ENCODE measurements around the gene GSG1.
"Not testable (repeated sequence)": the region's sequence is repeated elsewhere in the genome, so short reads cannot be mapped to it uniquely, and the experiment has no call there.

Gene GSG1

DNA sequence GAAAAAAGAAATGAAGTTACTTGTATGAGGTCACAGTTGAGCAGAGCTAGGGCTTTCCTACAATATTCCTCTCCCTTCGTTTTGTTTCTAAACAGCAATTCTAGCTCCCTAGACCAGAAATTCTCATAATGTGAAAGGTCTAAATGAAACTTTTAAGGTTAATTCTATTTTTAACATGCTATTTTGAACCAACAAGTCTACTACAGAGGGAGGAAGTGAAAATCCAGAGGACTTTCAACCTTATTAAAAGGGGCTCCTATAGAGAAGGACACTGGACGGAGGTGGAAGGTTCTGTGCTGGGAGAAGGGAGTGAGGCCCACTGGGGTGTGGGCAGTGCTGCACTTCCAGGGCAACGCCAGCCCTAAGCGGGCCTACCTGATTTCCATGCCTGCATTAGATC, 13.4 kb downstream of the GSG1 start:
- no peak for ATAC-seq

DNA sequence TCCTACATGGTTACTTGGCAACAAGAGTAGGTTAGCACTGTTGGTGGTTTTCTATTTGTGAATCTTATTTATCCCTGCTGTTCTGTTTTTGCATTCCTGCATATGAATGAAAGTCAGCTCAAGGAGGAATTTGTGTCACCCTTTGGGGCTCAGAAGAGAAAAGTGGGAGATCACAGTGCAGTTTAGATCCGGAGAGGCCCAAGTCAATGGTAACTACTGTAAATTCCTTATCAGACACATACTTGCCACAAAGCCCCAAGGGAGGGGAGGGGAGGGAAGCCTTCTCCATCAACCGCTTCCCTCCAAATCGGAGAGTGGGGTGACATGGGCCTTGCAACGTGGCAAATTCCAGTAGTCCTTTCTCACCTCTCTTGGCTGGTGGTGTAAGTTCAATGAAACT, 15.0 kb downstream of the GSG1 start:
- ATAC-seq, result no peak

DNA sequence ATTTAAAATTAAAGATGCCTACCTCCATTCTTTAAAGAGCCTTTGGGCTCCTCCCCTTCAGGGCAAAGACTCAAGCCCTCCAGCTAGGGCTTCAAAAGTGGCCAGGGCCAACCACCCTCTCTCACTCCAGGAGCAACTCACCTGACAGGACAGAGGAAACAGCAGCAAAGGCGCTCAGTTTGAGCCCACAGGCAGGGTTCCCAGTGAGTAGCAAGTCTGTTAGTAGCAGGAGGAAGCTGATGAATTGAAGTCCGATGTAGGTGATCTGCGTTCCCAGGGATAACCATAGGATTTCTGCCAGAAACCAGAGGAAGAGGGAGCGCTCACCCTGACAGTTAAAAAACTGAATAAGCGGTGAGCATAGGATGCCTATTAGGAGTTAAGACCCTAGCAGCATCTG, 15.7 kb downstream of the GSG1 start:
- ATAC-seq, result no peak

DNA sequence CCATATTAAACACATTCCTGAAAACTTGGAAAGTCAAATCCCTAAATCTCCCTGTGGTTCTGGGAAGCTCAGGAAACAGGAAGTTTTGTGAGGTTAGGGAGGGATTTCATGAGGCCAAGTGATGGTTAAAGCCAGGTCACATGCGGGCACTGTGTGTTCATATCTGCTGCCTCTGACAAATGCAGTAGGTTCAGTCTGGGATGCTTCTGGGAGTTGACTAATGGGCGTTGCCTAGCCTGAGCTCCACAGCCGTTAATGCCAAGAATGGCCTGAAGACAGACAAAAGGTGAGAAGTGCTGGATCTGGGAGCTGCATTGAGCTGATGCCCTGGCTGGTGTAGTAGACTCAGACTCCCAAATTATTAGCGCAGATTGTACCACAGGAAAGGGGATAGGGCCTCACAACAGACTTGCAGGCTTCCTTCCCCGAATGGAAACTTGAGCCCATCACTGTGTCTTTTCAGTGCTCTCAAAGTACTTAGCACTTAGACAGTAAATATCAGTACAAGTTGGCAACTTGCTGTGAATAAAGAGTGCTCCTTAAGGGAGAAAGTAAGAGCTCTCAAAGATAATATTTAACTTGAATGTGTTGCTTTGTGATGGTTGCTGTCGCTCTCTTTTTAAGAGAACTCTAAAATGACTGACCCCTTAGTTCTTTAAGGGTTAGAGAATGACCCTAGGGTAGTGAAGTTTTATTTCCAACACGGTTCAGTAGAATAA, 17.3 kb downstream of the GSG1 start:
- ATAC-seq, result no peak

DNA sequence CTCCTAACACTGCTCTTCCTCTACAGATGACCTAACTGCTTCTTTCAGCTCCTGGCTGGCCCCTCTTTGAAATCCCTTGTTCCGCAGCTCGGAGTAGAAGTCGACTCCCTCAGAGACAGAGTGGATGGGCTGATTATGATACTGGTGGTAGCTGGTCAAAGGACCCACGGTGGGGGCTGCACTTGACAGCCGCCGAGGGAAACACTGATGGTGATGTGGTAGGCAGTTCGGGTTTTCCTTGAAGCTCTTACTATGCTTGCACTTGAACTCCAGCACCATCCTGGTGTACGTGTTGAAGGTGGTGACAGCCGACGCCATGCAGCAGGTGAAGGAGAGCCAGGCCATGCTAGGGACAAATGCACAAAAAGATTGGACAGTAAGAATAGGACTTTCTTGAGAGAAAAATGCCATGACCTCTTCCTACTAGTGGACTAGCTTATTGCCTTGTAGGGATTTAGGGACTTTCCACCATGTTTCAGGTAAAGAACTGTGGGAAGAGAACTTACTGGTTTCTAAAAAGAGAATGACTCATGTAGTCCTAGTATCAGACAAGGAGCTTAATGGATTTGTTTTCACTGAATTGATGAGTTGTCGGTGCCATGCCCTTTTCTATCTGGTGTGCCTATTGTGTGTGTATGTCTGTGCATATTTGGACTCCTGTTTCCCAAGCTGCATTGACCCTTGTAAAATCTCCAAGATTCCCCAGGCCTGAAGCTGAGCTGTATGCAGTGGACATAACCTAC, 18.4 kb downstream of the GSG1 start:
- ATAC-seq, result no peak

DNA sequence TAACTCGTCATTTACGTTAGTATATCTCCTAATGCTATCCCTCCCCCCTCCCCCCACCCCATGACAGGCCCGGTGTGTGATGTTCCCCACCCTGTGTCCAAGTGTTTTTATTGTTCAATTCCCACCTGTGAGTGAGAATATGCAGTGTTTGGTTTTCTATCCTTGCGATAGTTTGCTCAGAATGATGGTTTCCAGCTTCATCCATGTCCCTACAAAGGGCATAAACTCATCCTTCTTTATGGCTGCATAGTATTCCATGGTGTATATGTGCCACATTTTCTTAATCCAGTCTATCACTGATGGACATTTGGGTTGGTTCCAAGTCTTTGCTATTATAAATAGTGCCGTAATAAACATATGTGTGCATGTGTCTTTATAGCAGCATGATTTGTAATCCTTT, 19.8 kb downstream of the GSG1 start:
- ATAC-seq, result not testable (repeated sequence)

DNA sequence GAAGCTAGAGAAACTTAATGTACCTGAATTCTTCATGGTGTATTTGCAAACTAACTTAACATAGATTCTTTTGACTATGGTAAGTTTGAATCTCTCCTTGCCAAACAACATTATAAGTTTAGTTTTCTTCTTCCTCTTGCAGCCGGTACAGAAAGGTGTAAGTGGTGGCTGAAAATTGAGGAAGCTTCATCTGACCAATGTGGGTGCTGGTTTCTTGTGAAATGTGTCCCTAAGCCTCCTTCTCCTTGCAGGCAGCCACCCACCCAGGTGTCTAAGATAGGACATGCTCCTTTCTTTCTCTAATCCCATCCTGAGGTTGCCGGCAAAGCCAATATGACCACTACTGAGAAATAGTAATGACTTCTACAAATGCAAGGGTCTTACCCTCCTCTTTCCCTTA, 20.6 kb downstream of the GSG1 start:
- ATAC-seq, result no peak

DNA sequence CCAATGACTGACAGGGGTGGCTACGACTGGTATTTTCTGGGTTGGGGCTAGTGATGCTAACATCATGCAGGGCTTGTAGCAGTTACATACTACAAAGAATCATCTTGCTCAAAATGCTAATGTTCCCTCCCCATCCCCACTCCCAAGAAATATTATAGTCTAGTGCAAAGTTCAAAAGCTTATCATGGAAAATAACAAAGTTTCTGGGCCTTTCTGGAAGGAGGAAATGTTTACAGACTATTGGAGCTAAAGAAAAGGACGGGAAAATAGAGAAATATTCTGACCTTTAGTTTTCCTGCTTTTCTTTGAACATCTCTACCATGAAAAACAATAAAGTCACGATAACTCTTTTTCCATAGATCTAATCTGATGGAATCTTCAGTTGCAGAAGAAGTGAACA, 23.2 kb downstream of the GSG1 start:
- no peak for ATAC-seq

DNA sequence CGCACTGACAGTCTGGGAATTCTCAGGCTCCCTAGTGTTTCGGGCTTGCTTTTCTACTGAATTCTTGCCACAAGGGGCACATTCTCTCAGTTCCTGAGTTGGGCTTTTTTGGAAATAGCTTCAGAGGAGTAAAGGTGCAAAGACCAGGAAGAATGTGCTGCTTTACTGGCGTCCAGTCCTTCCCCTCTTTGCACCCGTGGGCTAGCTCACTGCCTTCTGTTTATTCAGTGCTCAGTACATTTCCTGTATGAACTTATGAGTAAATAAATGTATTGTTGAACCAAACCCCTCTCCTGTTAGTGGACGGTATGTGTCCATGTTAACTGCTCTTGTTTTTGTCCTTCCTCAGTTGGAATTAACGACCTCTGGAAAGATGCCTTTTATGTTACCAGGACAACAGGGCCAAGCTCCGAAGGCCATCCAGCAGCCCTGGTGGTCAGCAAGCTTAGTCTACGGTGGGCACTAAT, 24.0 kb downstream of the GSG1 start:
- no peak for ATAC-seq

DNA sequence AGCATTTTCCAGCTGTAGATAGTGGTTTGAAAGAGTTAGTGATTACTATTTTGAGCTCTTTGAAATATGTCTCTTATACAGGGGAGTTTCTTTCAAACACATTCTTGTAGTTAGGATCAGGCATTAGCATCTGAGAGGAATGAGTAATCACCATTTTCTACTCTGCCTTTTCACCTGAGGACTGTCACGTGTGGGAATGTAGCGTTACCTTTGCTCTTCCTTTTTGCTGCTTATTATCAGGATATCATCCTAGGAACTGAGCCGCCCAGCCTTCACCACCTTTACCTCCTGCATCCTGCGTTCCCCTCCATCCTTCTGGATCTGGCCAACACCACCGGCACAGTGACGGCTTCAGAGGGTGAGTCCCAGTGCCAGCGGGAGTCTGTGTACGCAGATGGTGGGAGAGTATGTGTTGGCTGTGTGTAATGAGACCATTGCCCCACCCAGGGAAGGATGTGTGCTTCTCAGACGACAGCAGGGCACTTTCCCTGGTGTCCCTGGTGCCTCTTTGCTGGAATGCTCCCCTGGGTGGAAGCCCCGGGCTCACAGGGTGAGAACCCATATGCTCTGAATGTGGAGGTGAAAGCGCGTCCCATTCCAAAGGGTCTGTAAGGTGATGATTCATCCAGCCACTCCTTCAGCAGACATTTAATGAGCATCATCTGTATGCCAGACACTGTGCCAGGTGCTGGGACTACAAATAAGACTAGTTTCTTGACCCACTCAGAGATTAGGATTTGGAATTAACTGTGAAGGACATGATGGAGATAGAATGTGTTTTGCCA, 27.5 kb downstream of the GSG1 start:
- no peak for ATAC-seq

DNA sequence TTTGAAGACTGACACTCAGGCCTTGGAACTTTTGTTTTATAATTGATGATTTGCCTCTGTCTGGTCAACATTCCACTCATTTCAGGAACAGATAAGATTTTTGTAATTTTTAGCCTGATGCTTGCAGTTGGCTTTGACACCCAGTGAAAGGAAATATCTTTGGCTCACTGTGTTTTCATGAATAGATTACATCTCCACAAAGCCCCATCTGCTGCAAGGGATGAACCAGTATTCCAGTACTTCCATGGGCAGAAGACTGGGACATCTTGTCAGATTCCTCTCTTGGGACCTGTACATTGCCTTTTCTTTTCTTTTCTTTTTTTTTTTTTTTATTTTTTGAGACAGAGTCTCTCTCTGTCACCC, 28.4 kb downstream of the GSG1 start:
- no peak for ATAC-seq

DNA sequence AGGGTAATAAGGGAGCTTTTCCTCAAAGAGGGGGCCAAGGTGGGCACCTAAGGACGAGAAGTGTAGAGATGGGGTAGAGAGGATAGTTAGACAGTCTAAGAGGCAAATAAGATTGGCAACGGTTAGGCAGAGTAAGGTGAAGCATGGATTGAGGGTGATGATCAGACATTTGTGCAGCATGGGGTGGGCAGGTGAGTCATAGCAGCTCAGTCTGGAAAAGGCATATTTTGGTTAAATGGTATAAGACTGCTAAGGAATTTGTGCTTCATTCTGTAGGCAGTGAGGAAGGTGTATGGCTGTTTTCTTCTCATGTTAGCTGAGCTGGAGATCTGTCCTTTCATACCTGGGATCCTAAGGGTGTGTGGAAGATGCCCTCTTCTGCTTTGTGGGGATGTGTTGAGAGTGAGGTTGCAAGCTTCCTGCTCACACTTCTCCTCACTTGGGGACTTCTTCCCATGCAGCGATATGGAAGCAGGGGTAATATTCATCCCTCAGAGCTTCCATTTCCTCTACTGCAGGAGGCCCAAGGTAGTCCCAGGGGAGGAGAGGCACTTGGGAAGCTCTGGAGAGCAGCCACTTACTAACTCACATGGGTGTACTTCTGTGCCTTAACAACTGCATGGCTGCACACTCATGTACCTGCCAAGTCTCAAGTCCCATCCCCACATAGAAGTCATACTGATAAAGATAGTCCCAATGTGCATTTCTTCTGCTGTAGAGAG, 28.9 kb downstream of the GSG1 start:
- ATAC-seq, result no peak

DNA sequence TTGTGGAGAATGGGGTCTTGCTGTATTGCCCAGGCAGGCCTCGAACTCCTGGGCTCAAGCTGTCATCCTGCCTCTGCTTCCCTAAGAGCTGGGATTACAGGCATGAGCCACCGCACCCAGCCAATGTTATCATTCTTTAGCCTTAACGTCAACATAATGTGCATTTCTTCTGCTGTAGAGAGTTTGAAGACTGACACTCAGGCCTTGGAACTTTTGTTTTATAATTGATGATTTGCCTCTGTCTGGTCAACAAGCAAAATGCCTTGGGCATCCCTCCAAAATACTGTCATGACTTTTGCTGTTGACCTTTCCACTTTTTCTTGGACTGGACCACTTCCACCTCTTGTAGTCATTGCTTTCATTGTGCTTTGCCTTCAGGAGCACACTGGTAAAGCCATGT, 30.3 kb downstream of the GSG1 start:
- no peak for ATAC-seq

DNA sequence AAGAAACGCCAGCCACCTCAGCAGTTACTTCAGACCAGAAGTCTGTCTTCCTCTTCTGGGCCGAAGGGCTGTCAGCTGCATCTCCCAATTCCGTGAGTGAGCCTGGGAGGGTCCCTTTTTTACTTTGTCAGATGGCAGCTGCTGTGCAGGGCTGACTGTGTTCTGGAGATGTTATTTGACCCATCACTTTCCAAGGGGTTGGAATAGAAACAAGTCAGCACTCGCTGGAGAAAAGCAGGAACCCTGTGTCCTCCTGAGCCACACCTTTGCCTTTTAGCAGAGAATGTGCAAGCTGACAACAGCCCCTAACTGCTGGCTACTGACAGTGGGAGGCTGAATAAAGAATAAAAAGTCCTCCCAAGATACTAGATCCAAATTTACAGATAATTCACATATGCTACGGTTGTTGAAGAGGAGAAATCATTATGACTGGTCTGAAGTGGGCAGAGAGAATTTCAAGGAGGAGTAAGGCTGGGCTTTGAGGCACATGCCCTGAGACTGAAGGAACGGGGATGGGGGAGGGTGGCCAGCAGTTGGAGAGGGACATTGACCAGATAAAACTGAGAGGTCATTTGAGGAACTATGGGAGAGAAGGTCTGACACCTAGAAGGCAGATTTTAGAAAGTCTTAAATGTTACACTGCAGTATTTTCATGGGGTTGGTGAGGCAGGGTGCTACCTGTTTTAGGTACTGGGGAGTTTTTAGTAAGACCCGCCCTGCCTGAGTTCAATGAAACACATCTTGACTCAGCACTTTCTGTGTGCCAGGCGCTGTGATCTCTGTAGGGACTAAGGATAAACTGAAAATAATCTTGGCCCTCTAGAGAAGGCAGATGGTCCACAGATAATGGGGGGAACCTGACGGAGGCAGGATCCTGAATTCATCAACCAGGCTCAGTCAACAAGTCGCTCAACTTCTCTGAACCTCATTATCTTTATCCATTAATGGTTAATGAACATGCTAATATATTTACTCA, 31.9 kb downstream of the GSG1 start:
- no peak for ATAC-seq

DNA sequence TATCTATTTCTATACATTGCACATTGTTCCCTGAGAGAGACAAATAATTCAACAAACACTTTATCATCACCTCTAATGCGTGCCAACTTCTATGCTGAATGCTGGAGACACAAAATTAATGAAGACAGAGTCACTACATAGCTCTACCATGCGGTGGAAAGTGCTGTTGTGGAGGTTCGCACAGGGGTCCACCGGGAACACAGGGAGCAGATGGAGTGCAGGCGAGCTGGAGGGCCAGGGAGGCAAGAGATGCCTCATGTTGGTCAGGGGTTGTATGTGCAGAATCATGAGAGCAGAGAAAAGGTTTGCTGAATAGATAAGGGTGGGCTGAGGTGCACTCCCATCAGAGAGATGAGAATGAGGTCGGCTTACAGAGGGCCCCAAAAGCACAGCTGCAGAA, 34.1 kb downstream of the GSG1 start:
- ATAC-seq, result no peak

DNA sequence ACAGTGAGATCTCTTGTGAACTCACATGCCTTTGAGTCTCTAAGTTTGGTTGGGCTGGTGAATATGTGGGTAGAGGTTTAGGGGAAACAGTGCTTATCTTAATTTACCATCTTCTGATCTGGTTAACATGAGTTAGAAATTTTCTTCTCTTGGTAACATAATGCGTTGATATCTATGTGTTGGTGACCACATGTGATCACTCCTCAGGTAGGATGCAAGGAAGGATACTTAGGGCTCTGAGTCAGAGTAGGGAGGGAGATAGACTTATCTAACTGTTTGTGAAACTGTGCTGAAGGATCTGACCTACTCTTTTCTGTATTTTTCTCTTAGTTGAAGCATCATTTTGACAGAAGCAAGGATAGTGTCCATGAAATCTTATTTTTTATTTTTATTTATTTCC, 36.1 kb downstream of the GSG1 start:
- ATAC-seq, result no peak

DNA sequence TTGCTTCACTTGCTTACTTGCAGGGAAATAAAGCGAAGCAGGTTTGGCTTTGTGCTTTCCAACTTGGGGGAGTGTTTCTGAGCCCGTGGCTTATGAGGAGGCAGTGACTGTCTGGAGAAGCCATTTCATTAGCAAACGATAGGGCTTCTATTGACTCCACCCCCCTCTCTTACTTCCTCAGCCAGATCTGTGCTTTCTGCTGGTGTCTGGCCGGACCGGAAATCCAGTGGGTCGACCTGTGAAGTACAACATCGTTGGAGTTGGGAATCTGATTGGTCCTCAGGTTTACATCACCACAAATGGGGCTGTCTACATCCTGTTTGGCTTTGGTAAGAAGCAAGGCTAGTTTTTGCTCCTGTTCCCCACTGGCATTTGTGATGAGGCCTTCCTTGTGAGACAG, 37.0 kb downstream of the GSG1 start:
- no peak for ATAC-seq

DNA sequence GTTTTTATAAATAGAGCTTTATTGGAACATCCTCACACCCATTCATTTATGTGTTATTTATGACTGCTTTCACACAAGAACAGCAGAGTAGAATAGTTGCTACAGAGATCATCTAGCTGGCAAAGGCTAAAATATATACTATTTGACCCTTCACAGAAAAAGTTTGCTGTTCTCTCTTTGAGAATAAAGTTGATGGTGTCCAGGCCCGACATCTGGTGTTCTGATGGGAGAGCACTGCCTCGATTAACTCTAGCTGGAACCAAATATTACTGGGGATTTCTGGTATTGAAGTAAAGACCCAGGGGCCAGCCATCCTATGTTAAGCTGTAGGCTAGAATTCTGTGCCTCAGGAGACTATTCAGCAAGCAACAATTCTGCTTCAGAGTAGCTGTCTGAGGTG, 37.5 kb downstream of the GSG1 start:
- ATAC-seq, result no peak

DNA sequence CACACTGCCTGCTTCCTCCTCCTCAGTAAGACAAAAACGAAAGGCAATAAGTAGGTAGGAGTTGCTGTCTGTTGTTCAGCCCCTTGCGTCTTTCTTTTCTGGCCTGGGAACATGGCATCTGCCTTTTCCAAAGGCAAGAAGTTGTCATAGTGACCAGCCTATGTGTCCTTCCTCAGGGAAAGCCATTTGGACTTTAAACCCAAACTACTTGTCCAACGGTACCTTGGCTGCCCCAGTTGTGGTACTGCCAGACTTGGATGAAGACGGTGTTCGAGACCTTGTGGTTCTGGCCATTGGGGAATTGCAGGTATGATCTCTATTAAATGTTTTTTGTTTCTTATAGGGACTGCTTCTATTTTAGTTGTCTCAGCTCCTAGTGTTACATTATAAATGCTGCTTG, 40.8 kb downstream of the GSG1 start:
- ATAC-seq, result no peak

DNA sequence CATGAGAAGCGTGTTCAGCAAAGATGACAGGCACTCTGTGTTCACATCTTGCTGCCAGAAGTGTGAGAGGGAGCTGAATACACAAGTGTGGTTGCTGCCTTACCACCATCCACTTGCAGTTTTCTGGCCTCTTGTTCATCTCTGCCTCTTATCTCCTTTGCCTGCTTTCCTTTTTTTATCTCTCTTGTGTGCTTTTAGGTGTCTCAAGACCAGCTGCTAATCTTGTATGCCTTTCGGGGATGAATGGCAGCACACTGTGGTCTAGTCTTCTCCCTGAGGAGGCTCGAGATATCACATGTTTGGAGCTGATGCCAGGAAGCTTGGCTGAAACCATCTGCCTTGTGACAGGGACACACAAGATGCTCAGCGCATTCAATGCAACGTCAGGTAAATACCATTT, 42.1 kb downstream of the GSG1 start:
- ATAC-seq, result no peak

DNA sequence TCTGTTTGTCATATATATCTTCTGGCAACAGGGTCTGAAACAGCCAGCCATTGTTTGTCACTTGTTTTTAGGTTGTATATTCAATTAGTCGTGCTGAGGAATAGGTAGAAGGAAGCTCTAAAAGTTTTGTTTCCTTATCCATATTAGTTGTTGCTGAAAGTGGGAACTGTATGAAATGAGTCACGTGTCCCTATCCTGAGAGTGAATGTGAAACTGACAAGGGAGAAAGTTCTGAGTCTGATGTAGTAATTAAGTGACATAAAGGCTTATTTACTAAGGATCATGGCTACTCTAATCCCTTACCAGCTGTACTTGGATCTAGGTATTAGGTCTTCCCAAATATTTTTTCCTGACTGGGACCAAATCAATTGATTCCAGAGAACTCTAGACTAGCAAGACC, 42.9 kb downstream of the GSG1 start:
- no peak for ATAC-seq

DNA sequence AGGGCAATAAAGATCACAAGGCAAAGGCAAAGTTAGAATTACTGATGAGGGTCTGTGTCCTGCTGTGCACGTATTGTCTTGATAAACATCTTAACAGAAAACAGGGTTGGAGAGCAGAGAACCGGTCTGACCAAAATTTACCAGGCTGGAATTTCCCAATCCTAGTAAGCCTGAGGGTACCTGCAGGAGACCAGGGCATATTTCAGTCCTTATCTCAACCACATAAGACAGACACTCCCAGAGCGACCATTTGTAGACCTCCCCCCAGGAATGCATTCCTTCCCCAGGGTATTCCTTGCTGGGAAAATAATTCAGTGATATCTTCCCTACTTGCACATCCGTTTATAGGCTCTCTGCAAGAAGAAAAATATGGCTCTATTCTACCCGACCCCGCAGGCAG, 49.9 kb downstream of the GSG1 start:
- not testable (repeated sequence) for ATAC-seq
